Measurements from ENCODE around the gene CHPF. TPM values are rescaled to one million over a fixed set of nuclear protein-coding genes. Genes with fewer than 3 reads are reported as not detected.

The CHPF gene
- total and polyA plus RNA-seq, 4 donors: 26.5 to 135 (median 58.2) TPM

- Histone ChIP-seq H3K27ac (ENCODE audit: low read depth in 1 of 2, low read length in 2 of 2) (no peak overlapping the region), H3K9ac (ENCODE audit: low read depth in 1 of 2, low read length in 2 of 2) (no peak overlapping the region), H3K27me3 (ENCODE audit: control insufficient read depth in 4 of 4, insufficient read depth in 4 of 4, low read length in 3 of 4) (peaks cover 0 to 3% (median 0%) of the 10 kb centered on the region in 4 donors), H3K9me3 (ENCODE audit: control insufficient read depth in 4 of 4, low read length in 3 of 4) (no peaks in the 10 kb centered on the region), H3K4me1 (ENCODE audit: control insufficient read depth in 4 of 4, insufficient read depth in 4 of 4, low read length in 3 of 4) (peaks cover 0 to 5% (median 3%) of the 10 kb centered on the region in 4 donors), H3K4me3 (ENCODE audit: low read depth in 1 of 3, low read length in 3 of 3) (no peak overlapping the region), H3K36me3 (ENCODE audit: control insufficient read depth in 4 of 4, insufficient read depth in 3 of 4, low read depth in 1 of 4, low read length in 3 of 4) (no peaks in the 10 kb centered on the region)
- 90% methylated on average over 21 of the region's 21 CpGs for WGBS
- DNase-seq (ENCODE audit: low spot score): no peak
- TF ChIP-seq NR2F2 (IDR thresholded peaks at IDR 0.05): no peak
- TF ChIP-seq FOXA1 (IDR thresholded peaks at IDR 0.05): no peak
- no peak for TF ChIP-seq REST (IDR thresholded peaks at IDR 0.05)
- TF ChIP-seq HNF4A (conservative IDR thresholded peaks at IDR 0.05): no peak
- no peak for TF ChIP-seq RXRA (IDR thresholded peaks at IDR 0.05)
- no peak for TF ChIP-seq YY1 (IDR thresholded peaks at IDR 0.05)
- no peak for TF ChIP-seq TAF1 (conservative IDR thresholded peaks at IDR 0.05)
- TF ChIP-seq JUND (IDR thresholded peaks at IDR 0.05): no peak
- no peak for TF ChIP-seq SP1 (IDR thresholded peaks at IDR 0.05)
- TF ChIP-seq CTCF (IDR thresholded peaks at IDR 0.05; ENCODE audit: low read depth, low read length, missing input control): no peak
- TF ChIP-seq MAX (IDR thresholded peaks at IDR 0.05): no peak
- no peak for TF ChIP-seq ATF3 (IDR thresholded peaks at IDR 0.05)
- TF ChIP-seq FOXA2 (IDR thresholded peaks at IDR 0.05): no peak
- TF ChIP-seq HNF4G (IDR thresholded peaks at IDR 0.05): no peak
Observed at GRCh38 chr2:219514836-219515235, 28.8 kb downstream of the CHPF start.

- 9% methylated on average over 31 of the region's 31 CpGs for WGBS
- Histone ChIP-seq H3K27me3 (ENCODE audit: control insufficient read depth in 4 of 4, insufficient read depth in 4 of 4, low read length in 3 of 4) (peaks cover 0 to under 1% (median 0%) of the 10 kb centered on the region in 4 donors), H3K9me3 (ENCODE audit: control insufficient read depth in 4 of 4, low read length in 3 of 4) (no peaks in the 10 kb centered on the region)
- TF ChIP-seq TAF1 (conservative IDR thresholded peaks at IDR 0.05) (no peak), JUND (IDR thresholded peaks at IDR 0.05) (no peak), CTCF (IDR thresholded peaks at IDR 0.05; ENCODE audit: low read depth, low read length, missing input control) (no peak), ZBTB33 (IDR thresholded peaks at IDR 0.05) (no peak), REST (IDR thresholded peaks at IDR 0.05) (no peak), HNF4G (IDR thresholded peaks at IDR 0.05) (no peak), NR2F2 (IDR thresholded peaks at IDR 0.05) (no peak), HNF4A (conservative IDR thresholded peaks at IDR 0.05) (no peak), ATF3 (IDR thresholded peaks at IDR 0.05) (no peak), FOXA2 (IDR thresholded peaks at IDR 0.05) (no peak), EGR1 (IDR thresholded peaks at IDR 0.05; ENCODE audit: low read depth in 2 of 2) (no peak), FOXA1 (IDR thresholded peaks at IDR 0.05) (no peak), YY1 (IDR thresholded peaks at IDR 0.05) (no peak)
Observed at GRCh38 chr2:219514196-219514761, 29.3 kb downstream of the CHPF start, which contains the start of gene ASIC4. TSS of gene ASIC4 (plus strand) at chr2:219514482. CDS start at chr2:219514725, 243 bp downstream.

More at GRCh38 chr2:219514196-219514761, 29.3 kb downstream of the CHPF start, which contains the start of gene ASIC4:
- Histone ChIP-seq H3K4me3 (ENCODE audit: low read depth in 1 of 3, low read length in 3 of 3) (no peak within 1 kb of the TSS), H3K9ac (ENCODE audit: low read depth in 1 of 2, low read length in 2 of 2) (no peak within 1 kb of the TSS), H3K4me1 (ENCODE audit: control insufficient read depth in 4 of 4, insufficient read depth in 4 of 4, low read length in 3 of 4) (peaks cover 0 to 9% (median 6%) of the 10 kb centered on the region in 4 donors), H3K36me3 (ENCODE audit: control insufficient read depth in 4 of 4, insufficient read depth in 3 of 4, low read depth in 1 of 4, low read length in 3 of 4) (no peaks in the 10 kb centered on the region), H3K27ac (ENCODE audit: low read depth in 1 of 2, low read length in 2 of 2) (no peak within 1 kb of the TSS)
- peak; percentile 77 for DNase-seq (ENCODE audit: low spot score)

All from liver (tissue), 9 donors.